Brain microvascular endothelial cell (primary cell): ENCODE measurements around the gene SPTLC1.

Source experiments
- DNase-seq: peaks from one replicate; pipeline ENCODE4 v3.0.0-alpha.2; 2020
- H3K27ac ChIP-seq: fragments of 250-450 bp; sonication (Bioruptor Pico); 2 replicates; pipeline ENCODE4 v1.5.1; 2020; ENCODE audit warnings: mild to moderate bottlenecking, moderate library complexity
- H3K27me3 ChIP-seq: fragments of 250-450 bp; sonication (Bioruptor Pico); replicated peaks from 2 replicates; pipeline ENCODE4 v1.5.1; 2020; ENCODE audit warnings: mild to moderate bottlenecking
- H3K36me3 ChIP-seq: fragments of 250-450 bp; sonication (Bioruptor Pico); replicated peaks from 2 replicates; pipeline ENCODE4 v1.5.1; 2020; ENCODE audit warnings: mild to moderate bottlenecking
- H3K4me3 ChIP-seq: 2 replicates; pipeline ENCODE4 v1.5.1; 2011; ENCODE audit warnings: low read depth, mild to moderate bottlenecking, control low read depth, low read length, moderate library complexity
- CTCF ChIP-seq: IDR thresholded peaks from 2 replicates; pipeline ENCODE4 v1.5.1; 2011; ENCODE audit warnings: low read depth, mild to moderate bottlenecking, moderate library complexity, low read length, control low read depth, inconsistent platforms; ENCODE audit errors: missing control alignments
- in situ Hi-C: cut with HindIII; loops from 2 replicates; pipeline ENCODE4 v1.10.0; 2017; ENCODE audit warnings: low sequenced_read_pairs, low pct_ligation_motif_present

SPTLC1 gene

GRCh38 chr9:92058026-92058425 lies 57.2 kb downstream of the SPTLC1 start:
- H3K27me3 ChIP-seq: no peaks in the 10 kb centered on the region
- no peak for DNase-seq
- peaks cover 20% of the 10 kb centered on the region for H3K36me3 ChIP-seq
- TF ChIP-seq CTCF: no peak
- H3K27ac ChIP-seq: no peak overlapping the region
- no peak overlapping the region for H3K4me3 ChIP-seq
- in situ Hi-C loops: no loop called here

DNA sequence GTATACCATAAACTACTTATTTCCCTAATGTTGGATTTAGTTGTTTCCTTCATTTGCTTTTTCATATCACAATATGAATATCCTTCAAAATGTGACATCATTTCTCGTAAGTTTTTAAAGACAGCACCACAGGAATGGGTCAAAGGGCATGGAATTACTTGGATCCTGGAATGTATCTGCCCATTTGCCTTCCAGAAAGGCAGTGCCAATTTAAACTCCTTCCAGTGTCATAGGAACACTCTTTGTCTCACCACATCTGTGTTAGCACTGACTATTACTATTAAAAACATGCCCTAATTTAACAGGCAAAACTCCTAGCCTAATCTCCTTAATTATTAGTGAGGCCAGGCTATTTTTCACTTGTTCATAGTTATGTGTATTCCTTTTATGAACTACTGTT lies 58.0 kb downstream of the SPTLC1 start:
- in situ Hi-C loops: no loop called here
- H3K27ac ChIP-seq: no peak overlapping the region
- no peak for DNase-seq
- H3K27me3 ChIP-seq: no peaks in the 10 kb centered on the region
- no peak for TF ChIP-seq CTCF
- no peak overlapping the region for H3K4me3 ChIP-seq
- H3K36me3 ChIP-seq: peaks cover 20% of the 10 kb centered on the region

- no peak for TF ChIP-seq CTCF
- no peak overlapping the region for H3K4me3 ChIP-seq
- H3K27ac ChIP-seq: no peak overlapping the region
- no peak for DNase-seq
- peaks cover 20% of the 10 kb centered on the region for H3K36me3 ChIP-seq
- in situ Hi-C loops: no loop called here
- no peaks in the 10 kb centered on the region for H3K27me3 ChIP-seq
These were observed 59.6 kb downstream of the SPTLC1 start for GRCh38 chr9:92055624-92056023.

GRCh38 chr9:92048924-92049625 lies 66.1 kb downstream of the SPTLC1 start:
- no peak for TF ChIP-seq CTCF
- no peak overlapping the region for H3K4me3 ChIP-seq
- in situ Hi-C loops: no loop called here
- DNase-seq: no peak
- no peaks in the 10 kb centered on the region for H3K27me3 ChIP-seq
- peaks cover 29% of the 10 kb centered on the region for H3K36me3 ChIP-seq
- H3K27ac ChIP-seq: no peak overlapping the region

- TF ChIP-seq CTCF: no peak
- H3K27me3 ChIP-seq: no peaks in the 10 kb centered on the region
- no peak for DNase-seq
- H3K36me3 ChIP-seq: peaks cover 38% of the 10 kb centered on the region
- H3K4me3 ChIP-seq: no peak overlapping the region
- in situ Hi-C loops: no loop called here
- H3K27ac ChIP-seq: no peak overlapping the region
These were observed 67.7 kb downstream of the SPTLC1 start for GRCh38 chr9:92047500-92047899.

- peaks cover 44% of the 10 kb centered on the region for H3K36me3 ChIP-seq
- H3K27me3 ChIP-seq: no peaks in the 10 kb centered on the region
- no peak for TF ChIP-seq CTCF
- no peak overlapping the region for H3K4me3 ChIP-seq
- no peak overlapping the region for H3K27ac ChIP-seq
- no peak for DNase-seq
- in situ Hi-C loops: no loop called here
These were observed 68.5 kb downstream of the SPTLC1 start for GRCh38 chr9:92046676-92047075.
